Inflammatory macrophage treated with lipopolysaccharide for 1 hour (primary cell): ENCODE results near the gene SLC12A1.
A peak's percentile ranks its signal among the peaks of the same experiment; 100 is the strongest.
"Not testable (repeated sequence)": the region's sequence is repeated elsewhere in the genome, so short reads cannot be mapped to it uniquely, and the experiment has no call there.

ENCODE experiments used
- DNase-seq, 2 donors: peaks; one replicate each; pipeline ENCODE4 v3.0.0-alpha.2; 2020 to 2022

The SLC12A1 gene

GRCh38 chr15:48315041-48315440, 108.9 kb downstream of the SLC12A1 start:
- no peak for DNase-seq

- no peak for DNase-seq
Observed at GRCh38 chr15:48317221-48317620, 111.1 kb downstream of the SLC12A1 start.

- DNase-seq = no peak
Observed at GRCh38 chr15:48318131-48318530, 112.0 kb downstream of the SLC12A1 start.

GRCh38 chr15:48323294-48323693, 117.2 kb downstream of the SLC12A1 start:
- DNase-seq = no peak

GRCh38 chr15:48324949-48325348, 118.8 kb downstream of the SLC12A1 start:
- no peak for DNase-seq

GRCh38 chr15:48325400-48325799, 119.3 kb downstream of the SLC12A1 start:
- no peak for DNase-seq

- not testable (repeated sequence) for DNase-seq
Observed at GRCh38 chr15:48326180-48326579, 120.1 kb downstream of the SLC12A1 start.

- DNase-seq = no peak
Observed at GRCh38 chr15:48330105-48330785, 124.1 kb downstream of the SLC12A1 start.

- peak; percentile 71 to 78 for DNase-seq
Observed at GRCh38 chr15:48330855-48331795, 125.0 kb downstream of the SLC12A1 start, which contains the start of gene DUT. DUT (plus strand) TSS chr15:48331429; CDS start chr15:48331516, 87 bp downstream.

GRCh38 chr15:48331796-48332641, 125.9 kb downstream of the SLC12A1 start:
- DNase-seq = peak; percentile 31 to 67

- DNase-seq = no peak
Observed at GRCh38 chr15:48332642-48333034, 126.5 kb downstream of the SLC12A1 start.

GRCh38 chr15:48333540-48333939, 127.4 kb downstream of the SLC12A1 start:
- no peak for DNase-seq

- peak in 1 of 2 donors; percentile 4 for DNase-seq
Observed at GRCh38 chr15:48334260-48334659, 128.2 kb downstream of the SLC12A1 start.

GRCh38 chr15:48336940-48337339, 130.8 kb downstream of the SLC12A1 start:
- DNase-seq = no peak

- DNase-seq = no peak
Observed at GRCh38 chr15:48337607-48338006, 131.5 kb downstream of the SLC12A1 start.

GRCh38 chr15:48340111-48340510, 134.0 kb downstream of the SLC12A1 start:
- DNase-seq = no peak

GRCh38 chr15:48343865-48344264, 137.8 kb downstream of the SLC12A1 start:
- DNase-seq = no peak

GRCh38 chr15:48345516-48345915, 139.4 kb downstream of the SLC12A1 start:
- no peak for DNase-seq

GRCh38 chr15:48352474-48353072, 146.5 kb downstream of the SLC12A1 start:
- DNase-seq = peak; percentile 49 to 54
